Panc1 (cell line): ENCODE results near the gene ETFA.

Source experiments
- POLR2AphosphoS5 ChIP-seq: IDR thresholded peaks from 2 replicates; pipeline ENCODE4 v1.6.1; 2012; ENCODE audit warnings: mild to moderate bottlenecking, low read depth, low read length, moderate library complexity
- SIN3A ChIP-seq: IDR thresholded peaks from 2 replicates; pipeline ENCODE4 v1.6.1; 2012; ENCODE audit warnings: low read depth, mild to moderate bottlenecking, low read length, moderate library complexity, borderline replicate concordance; ENCODE audit not compliant: insufficient read depth
- TF ChIP-seq, protein P1 (sequence below): fragments of 450-650 bp; IDR thresholded peaks from 2 replicates; pipeline ENCODE4 v1.5.1; 2017; ENCODE audit warnings: mild to moderate bottlenecking
- TF ChIP-seq, protein P2 (sequence below), 2 experiments: IDR thresholded peaks; 2 replicates each; pipeline ENCODE4 v1.6.1; 2011 to 2012; ENCODE audit warnings: low read depth in 2 of 2, control low read depth in 1 of 2, low read length in 1 of 2, mild to moderate bottlenecking in 1 of 2, moderate library complexity in 1 of 2; ENCODE audit not compliant: insufficient read depth in 1 of 2

DNA sequence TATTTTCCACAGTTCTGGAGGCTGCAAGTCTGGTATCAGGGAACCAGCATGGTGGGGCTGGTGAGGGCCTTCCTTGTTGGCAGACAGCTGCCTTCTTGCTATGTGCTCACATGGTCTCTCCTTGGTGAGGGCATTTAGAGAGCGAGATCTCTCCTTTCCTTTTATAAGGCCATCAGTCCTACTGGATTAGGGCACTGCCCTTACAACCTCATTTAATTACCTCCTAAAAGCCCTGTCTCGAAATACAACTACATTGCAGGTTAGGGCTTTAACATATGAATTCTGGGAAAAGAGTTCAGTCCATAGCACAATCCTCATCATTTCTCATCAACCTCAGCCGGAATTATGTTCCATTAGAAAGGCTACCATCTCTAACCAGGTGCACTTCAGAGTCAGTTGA lies 47.2 kb upstream of the ETFA start:
- TF ChIP-seq, protein P1, sequence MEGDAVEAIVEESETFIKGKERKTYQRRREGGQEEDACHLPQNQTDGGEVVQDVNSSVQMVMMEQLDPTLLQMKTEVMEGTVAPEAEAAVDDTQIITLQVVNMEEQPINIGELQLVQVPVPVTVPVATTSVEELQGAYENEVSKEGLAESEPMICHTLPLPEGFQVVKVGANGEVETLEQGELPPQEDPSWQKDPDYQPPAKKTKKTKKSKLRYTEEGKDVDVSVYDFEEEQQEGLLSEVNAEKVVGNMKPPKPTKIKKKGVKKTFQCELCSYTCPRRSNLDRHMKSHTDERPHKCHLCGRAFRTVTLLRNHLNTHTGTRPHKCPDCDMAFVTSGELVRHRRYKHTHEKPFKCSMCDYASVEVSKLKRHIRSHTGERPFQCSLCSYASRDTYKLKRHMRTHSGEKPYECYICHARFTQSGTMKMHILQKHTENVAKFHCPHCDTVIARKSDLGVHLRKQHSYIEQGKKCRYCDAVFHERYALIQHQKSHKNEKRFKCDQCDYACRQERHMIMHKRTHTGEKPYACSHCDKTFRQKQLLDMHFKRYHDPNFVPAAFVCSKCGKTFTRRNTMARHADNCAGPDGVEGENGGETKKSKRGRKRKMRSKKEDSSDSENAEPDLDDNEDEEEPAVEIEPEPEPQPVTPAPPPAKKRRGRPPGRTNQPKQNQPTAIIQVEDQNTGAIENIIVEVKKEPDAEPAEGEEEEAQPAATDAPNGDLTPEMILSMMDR, result no peak
- TF ChIP-seq POLR2AphosphoS5 (no peak), SIN3A (no peak)
- TF ChIP-seq, protein P2, sequence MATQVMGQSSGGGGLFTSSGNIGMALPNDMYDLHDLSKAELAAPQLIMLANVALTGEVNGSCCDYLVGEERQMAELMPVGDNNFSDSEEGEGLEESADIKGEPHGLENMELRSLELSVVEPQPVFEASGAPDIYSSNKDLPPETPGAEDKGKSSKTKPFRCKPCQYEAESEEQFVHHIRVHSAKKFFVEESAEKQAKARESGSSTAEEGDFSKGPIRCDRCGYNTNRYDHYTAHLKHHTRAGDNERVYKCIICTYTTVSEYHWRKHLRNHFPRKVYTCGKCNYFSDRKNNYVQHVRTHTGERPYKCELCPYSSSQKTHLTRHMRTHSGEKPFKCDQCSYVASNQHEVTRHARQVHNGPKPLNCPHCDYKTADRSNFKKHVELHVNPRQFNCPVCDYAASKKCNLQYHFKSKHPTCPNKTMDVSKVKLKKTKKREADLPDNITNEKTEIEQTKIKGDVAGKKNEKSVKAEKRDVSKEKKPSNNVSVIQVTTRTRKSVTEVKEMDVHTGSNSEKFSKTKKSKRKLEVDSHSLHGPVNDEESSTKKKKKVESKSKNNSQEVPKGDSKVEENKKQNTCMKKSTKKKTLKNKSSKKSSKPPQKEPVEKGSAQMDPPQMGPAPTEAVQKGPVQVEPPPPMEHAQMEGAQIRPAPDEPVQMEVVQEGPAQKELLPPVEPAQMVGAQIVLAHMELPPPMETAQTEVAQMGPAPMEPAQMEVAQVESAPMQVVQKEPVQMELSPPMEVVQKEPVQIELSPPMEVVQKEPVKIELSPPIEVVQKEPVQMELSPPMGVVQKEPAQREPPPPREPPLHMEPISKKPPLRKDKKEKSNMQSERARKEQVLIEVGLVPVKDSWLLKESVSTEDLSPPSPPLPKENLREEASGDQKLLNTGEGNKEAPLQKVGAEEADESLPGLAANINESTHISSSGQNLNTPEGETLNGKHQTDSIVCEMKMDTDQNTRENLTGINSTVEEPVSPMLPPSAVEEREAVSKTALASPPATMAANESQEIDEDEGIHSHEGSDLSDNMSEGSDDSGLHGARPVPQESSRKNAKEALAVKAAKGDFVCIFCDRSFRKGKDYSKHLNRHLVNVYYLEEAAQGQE (IDR thresholded peaks at IDR 0.05; ENCODE audit: insufficient read depth in 1 of 2, low read depth in 2 of 2, low read length in 1 of 2), result no peak
